GM19397 (cell line): ENCODE measurements around the gene TIAM1.

Experiments used
- ATAC-seq: cut with Tn5 transposase; IDR thresholded peaks from one replicate; pipeline ENCODE4 v1.9.1; 2021; ENCODE audit warnings: mild to moderate bottlenecking, moderate library complexity; ENCODE audit not compliant: unreplicated experiment

The TIAM1 gene

GRCh38 chr21:31218830-31219608 is 125.0 kb downstream of the TIAM1 start:
- ATAC-seq: no peak

- no peak for ATAC-seq
These were observed 127.9 kb downstream of the TIAM1 start for GRCh38 chr21:31216206-31216605.

- no peak for ATAC-seq
These were observed 130.3 kb downstream of the TIAM1 start for GRCh38 chr21:31213787-31214186.

GRCh38 chr21:31211836-31212235 is 132.2 kb downstream of the TIAM1 start:
- no peak for ATAC-seq

GRCh38 chr21:31205412-31205811 is 138.6 kb downstream of the TIAM1 start:
- no peak for ATAC-seq

- ATAC-seq: no peak
These were observed 139.3 kb downstream of the TIAM1 start for GRCh38 chr21:31204801-31205200.

GRCh38 chr21:31203431-31204054 is 140.5 kb downstream of the TIAM1 start:
- no peak for ATAC-seq

- ATAC-seq: no peak
These were observed 142.5 kb downstream of the TIAM1 start for GRCh38 chr21:31201548-31201947.

- no peak for ATAC-seq
These were observed 142.9 kb downstream of the TIAM1 start for GRCh38 chr21:31201144-31201543.

GRCh38 chr21:31198575-31198974 is 145.5 kb downstream of the TIAM1 start:
- no peak for ATAC-seq

- no peak for ATAC-seq
These were observed 147.3 kb downstream of the TIAM1 start for GRCh38 chr21:31196724-31197123.

GRCh38 chr21:31195334-31196015 is 148.6 kb downstream of the TIAM1 start:
- ATAC-seq: no peak

GRCh38 chr21:31194510-31195293 is 149.4 kb downstream of the TIAM1 start:
- ATAC-seq: no peak

GRCh38 chr21:31193761-31194160 is 150.3 kb downstream of the TIAM1 start:
- no peak for ATAC-seq

GRCh38 chr21:31191553-31191952 is 152.5 kb downstream of the TIAM1 start:
- ATAC-seq: no peak

GRCh38 chr21:31190516-31190915 is 153.5 kb downstream of the TIAM1 start:
- no peak for ATAC-seq

GRCh38 chr21:31187499-31187898 is 156.6 kb downstream of the TIAM1 start:
- ATAC-seq: no peak

- no peak for ATAC-seq
These were observed 157.1 kb downstream of the TIAM1 start for GRCh38 chr21:31186916-31187315.

GRCh38 chr21:31185663-31186062 is 158.4 kb downstream of the TIAM1 start:
- no peak for ATAC-seq

GRCh38 chr21:31184876-31185275 is 159.2 kb downstream of the TIAM1 start:
- no peak for ATAC-seq

GRCh38 chr21:31184459-31184858 is 159.6 kb downstream of the TIAM1 start:
- no peak for ATAC-seq
